HL-60/S4 treated with phorbol 12-myristate 13-acetate at 8.2 ng/mL for 4 days and 3 days (cell line): ENCODE data around the gene PLXNA4.
"Not testable (repeated sequence)": the region's sequence is repeated elsewhere in the genome, so short reads cannot be mapped to it uniquely, and the experiment has no call there.

Experiments
- in situ Hi-C: fragments of 300-500 bp; cut with MboI; formaldehyde crosslinking; loops from 2 replicates; pipeline ENCODE4 v1.15.0; 2022; ENCODE audit warnings: low sequenced_read_pairs

PLXNA4 gene

GRCh38 chr7:132575982-132576720 is at the start of gene PLXNA4:
TSS of gene PLXNA4 (minus strand) at chr7:132576470. CDS start at chr7:132508693, 67,777 bp downstream.
- in situ Hi-C loops, result no loop called here

GRCh38 chr7:132625651-132626050 is 49.4 kb upstream of the PLXNA4 start:
- in situ Hi-C loops, result no loop called here

GRCh38 chr7:132622081-132622480 is 45.8 kb upstream of the PLXNA4 start:
- in situ Hi-C loops, result no loop called here

- in situ Hi-C loops, result no loop called here
Measured at GRCh38 chr7:132619967-132620366, 43.7 kb upstream of the PLXNA4 start.

- in situ Hi-C loops, result no loop called here
Measured at GRCh38 chr7:132618956-132619305, 42.7 kb upstream of the PLXNA4 start.

GRCh38 chr7:132618271-132618955 is 42.1 kb upstream of the PLXNA4 start:
- in situ Hi-C loops, result no loop called here

- in situ Hi-C loops, result no loop called here
Measured at GRCh38 chr7:132614428-132615318, 38.4 kb upstream of the PLXNA4 start.

- in situ Hi-C loops, result no loop called here
Measured at GRCh38 chr7:132613737-132614136, 37.5 kb upstream of the PLXNA4 start.

- in situ Hi-C loops, result no loop called here
Measured at GRCh38 chr7:132610995-132611394, 34.7 kb upstream of the PLXNA4 start.

- in situ Hi-C loops, result no loop called here
Measured at GRCh38 chr7:132609906-132610520, 33.7 kb upstream of the PLXNA4 start.

- in situ Hi-C loops, result no loop called here
Measured at GRCh38 chr7:132609222-132609621, 33.0 kb upstream of the PLXNA4 start.

GRCh38 chr7:132608523-132608922 is 32.3 kb upstream of the PLXNA4 start:
- in situ Hi-C loops, result no loop called here

GRCh38 chr7:132607656-132608055 is 31.4 kb upstream of the PLXNA4 start:
- in situ Hi-C loops, result no loop called here

GRCh38 chr7:132604121-132604520 is 27.9 kb upstream of the PLXNA4 start:
- in situ Hi-C loops, result no loop called here

GRCh38 chr7:132603220-132603833 is 27.1 kb upstream of the PLXNA4 start:
- in situ Hi-C loops, result no loop called here

- in situ Hi-C loops, result no loop called here
Measured at GRCh38 chr7:132601783-132602182, 25.5 kb upstream of the PLXNA4 start.

GRCh38 chr7:132596588-132596987 is 20.3 kb upstream of the PLXNA4 start:
- in situ Hi-C loops, result no loop called here

GRCh38 chr7:132594741-132595140 is 18.5 kb upstream of the PLXNA4 start:
- in situ Hi-C loops, result not testable (repeated sequence)

- in situ Hi-C loops, result no loop called here
Measured at GRCh38 chr7:132592936-132593335, 16.7 kb upstream of the PLXNA4 start.

GRCh38 chr7:132592231-132592920 is 16.1 kb upstream of the PLXNA4 start:
- in situ Hi-C loops, result no loop called here
